ENCODE data around the gene GNG13.

GNG13 gene

DNA sequence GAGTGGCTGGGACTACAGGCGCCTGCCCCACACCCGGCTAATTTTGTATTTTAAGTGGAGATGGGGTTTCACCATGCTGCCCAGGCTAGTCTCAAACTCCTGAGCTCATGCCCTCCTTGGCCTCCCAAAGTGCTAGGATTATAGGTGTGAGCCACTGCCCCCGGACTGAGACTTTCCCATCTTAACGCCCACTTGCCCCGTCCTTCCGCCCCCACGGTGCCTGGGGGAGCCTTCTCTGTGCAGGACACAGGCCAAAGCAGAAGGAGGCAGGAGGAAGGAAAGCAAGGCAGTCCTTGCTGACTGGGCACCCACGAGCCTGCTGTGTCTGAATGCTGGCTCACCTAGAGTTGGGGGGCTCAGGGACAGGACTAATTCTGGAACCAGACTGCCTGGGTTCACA is 17.6 kb upstream of the GNG13 start:
- Mint-ChIP-seq H3K27me3 (ENCODE audit: low read depth) (peaks cover 18% of the 10 kb centered on the region), H3K36me3 (ENCODE audit: low read depth) (no peaks in the 10 kb centered on the region), H3K4me3 (no peak overlapping the region), H3K27ac (no peak overlapping the region), H3K9me3 (peaks cover 5% of the 10 kb centered on the region), H3K4me1 (no peaks in the 10 kb centered on the region)
- TF ChIP-seq, protein P1, sequence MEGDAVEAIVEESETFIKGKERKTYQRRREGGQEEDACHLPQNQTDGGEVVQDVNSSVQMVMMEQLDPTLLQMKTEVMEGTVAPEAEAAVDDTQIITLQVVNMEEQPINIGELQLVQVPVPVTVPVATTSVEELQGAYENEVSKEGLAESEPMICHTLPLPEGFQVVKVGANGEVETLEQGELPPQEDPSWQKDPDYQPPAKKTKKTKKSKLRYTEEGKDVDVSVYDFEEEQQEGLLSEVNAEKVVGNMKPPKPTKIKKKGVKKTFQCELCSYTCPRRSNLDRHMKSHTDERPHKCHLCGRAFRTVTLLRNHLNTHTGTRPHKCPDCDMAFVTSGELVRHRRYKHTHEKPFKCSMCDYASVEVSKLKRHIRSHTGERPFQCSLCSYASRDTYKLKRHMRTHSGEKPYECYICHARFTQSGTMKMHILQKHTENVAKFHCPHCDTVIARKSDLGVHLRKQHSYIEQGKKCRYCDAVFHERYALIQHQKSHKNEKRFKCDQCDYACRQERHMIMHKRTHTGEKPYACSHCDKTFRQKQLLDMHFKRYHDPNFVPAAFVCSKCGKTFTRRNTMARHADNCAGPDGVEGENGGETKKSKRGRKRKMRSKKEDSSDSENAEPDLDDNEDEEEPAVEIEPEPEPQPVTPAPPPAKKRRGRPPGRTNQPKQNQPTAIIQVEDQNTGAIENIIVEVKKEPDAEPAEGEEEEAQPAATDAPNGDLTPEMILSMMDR (IDR thresholded peaks at IDR 0.05; ENCODE audit: unreplicated experiment in 3 of 3), result no peak

DNA sequence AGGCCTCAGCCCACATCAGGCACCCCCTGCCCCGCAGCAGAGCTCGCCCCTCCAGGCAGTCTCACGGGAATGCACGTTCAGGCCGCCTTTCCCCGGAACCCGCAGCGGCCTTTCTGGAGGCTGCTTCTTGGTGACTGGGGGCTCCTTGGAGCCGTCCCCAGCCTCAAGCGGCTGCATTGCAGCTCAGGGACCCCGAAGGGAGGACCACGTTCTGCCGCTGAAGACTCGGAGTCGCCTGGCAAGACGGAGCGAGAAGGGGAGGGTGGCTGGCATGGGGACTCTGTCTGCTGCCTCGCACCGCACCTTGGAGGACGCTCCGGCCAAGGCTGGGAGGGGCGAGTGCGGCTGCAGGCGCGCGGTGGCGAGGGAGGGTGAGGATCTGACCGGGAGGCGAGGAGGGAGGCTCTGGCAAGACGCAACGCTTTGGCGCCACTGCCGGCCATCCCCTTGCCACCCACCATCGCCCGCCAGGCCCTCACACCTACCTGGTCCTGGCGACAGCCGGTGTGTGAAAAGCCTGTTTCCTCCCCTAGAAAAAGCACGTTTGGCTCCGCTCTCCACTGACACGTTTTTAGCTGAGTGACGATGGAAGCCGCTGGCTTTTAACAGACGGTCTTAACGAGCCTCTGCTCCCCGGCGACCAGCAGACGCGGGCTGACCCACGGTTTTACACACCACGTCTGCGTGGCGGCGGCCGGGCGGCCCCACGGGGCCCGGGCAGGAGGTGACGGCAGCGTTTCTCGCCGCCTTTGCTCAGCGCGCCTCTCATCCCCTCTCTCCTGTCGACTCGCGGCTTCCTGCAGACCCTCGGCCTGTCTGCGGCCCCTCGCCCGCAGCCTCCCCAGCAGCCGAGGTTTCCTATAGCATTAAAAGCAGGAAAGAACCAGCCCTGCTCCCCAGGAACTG is 16.7 kb upstream of the GNG13 start:
- no peak overlapping the region for H3K27ac Mint-ChIP-seq
- H3K9me3 Mint-ChIP-seq, result peaks cover 5% of the 10 kb centered on the region
- H3K4me3 Mint-ChIP-seq, result no peak overlapping the region
- peaks cover under 1% of the 10 kb centered on the region for H3K36me3 Mint-ChIP-seq (ENCODE audit: low read depth)
- peaks cover 26% of the 10 kb centered on the region for H3K27me3 Mint-ChIP-seq (ENCODE audit: low read depth)
- H3K4me1 Mint-ChIP-seq, result no peaks in the 10 kb centered on the region
- TF ChIP-seq, protein P1 (IDR thresholded peaks at IDR 0.05; ENCODE audit: unreplicated experiment in 3 of 3), result no peak

DNA sequence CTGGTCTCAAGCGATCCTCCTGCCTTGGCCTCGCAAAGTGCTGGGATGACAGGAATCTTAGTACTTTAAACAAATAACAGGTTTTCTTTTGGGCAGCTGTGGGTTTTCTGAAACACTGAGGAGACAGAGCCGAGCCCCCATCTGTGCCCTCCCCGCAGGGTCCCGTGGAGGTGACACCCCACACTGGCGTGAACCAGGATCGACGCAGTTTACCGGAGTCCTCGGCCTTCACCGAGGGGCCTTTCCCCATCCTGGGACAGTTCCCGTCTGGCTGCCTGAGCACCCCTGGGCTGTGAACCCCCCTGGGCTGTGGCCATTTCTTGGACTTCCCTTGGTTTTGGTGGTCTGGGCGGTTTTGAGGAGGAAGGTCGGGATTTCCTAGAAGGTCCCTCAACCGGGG is 15.3 kb upstream of the GNG13 start:
- TF ChIP-seq, protein P1 (IDR thresholded peaks at IDR 0.05; ENCODE audit: unreplicated experiment in 3 of 3), result no peak
- H3K9me3 Mint-ChIP-seq, result peaks cover 6% of the 10 kb centered on the region
- no peak overlapping the region for H3K4me3 Mint-ChIP-seq
- H3K4me1 Mint-ChIP-seq, result no peaks in the 10 kb centered on the region
- no peak overlapping the region for H3K27ac Mint-ChIP-seq
- peaks cover 35% of the 10 kb centered on the region for H3K27me3 Mint-ChIP-seq (ENCODE audit: low read depth)
- peaks cover 3% of the 10 kb centered on the region for H3K36me3 Mint-ChIP-seq (ENCODE audit: low read depth)

DNA sequence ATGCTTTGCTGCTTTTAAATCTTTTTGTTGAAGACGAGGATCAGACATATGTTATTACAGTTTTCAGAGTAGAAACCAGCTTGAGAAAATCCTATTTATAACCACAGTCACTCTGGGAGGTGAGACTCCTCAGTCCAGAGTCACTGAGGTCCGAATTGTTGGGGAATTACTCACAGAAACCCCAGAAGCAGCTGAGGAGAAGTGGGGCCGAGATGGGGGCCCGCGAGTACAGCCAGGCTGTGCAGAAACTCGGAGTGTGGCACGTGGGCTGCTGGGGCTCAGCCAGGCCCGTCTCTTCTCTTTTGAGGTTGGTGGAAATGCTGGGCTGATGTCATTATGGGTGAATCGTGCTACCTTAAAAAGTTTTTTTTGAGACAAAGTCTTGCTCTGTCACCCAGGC is 14.4 kb upstream of the GNG13 start:
- peaks cover 4% of the 10 kb centered on the region for H3K9me3 Mint-ChIP-seq
- H3K4me3 Mint-ChIP-seq, result no peak overlapping the region
- no peak overlapping the region for H3K27ac Mint-ChIP-seq
- TF ChIP-seq, protein P1 (IDR thresholded peaks at IDR 0.05; ENCODE audit: unreplicated experiment in 3 of 3), result no peak
- peaks cover 3% of the 10 kb centered on the region for H3K36me3 Mint-ChIP-seq (ENCODE audit: low read depth)
- no peaks in the 10 kb centered on the region for H3K4me1 Mint-ChIP-seq
- H3K27me3 Mint-ChIP-seq (ENCODE audit: low read depth), result peaks cover 44% of the 10 kb centered on the region

DNA sequence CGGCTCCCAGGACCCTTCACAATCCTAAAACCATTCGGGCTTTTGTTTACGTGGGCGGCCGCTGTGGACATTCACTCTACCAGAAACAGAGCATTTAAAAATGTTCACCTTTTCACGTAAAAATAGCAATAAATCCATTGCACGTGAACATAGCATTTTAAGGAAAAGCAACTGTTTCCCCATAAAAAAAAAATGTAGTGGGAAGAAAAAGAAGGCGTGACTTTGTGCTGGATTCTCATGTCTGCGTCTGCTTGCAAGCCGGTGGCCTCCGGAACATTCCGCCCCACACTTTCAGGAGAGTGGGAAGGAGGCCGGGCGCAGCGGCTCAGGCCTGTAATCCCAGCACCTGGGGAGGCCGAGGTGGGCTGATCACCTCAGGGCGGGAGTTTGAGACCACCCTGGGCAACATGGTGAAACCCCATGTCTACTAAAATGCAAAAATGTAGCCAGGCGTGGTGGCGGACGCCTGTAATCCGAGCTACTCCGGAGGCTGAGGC is 13.4 kb upstream of the GNG13 start:
- H3K9me3 Mint-ChIP-seq, result peaks cover 4% of the 10 kb centered on the region
- H3K36me3 Mint-ChIP-seq (ENCODE audit: low read depth), result peaks cover 3% of the 10 kb centered on the region
- H3K4me1 Mint-ChIP-seq, result no peaks in the 10 kb centered on the region
- no peak overlapping the region for H3K27ac Mint-ChIP-seq
- no peak overlapping the region for H3K4me3 Mint-ChIP-seq
- TF ChIP-seq, protein P1 (IDR thresholded peaks at IDR 0.05; ENCODE audit: unreplicated experiment in 3 of 3), result no peak
- H3K27me3 Mint-ChIP-seq (ENCODE audit: low read depth), result peaks cover 46% of the 10 kb centered on the region
